Medulla oblongata (tissue), 1 donor: ENCODE data around the gene PHYKPL.

Experiments
- DNase-seq: peaks from one replicate; pipeline ENCODE4 v3.0.0-alpha.2; 2015; ENCODE audit errors: extremely low spot score

PHYKPL gene

DNA sequence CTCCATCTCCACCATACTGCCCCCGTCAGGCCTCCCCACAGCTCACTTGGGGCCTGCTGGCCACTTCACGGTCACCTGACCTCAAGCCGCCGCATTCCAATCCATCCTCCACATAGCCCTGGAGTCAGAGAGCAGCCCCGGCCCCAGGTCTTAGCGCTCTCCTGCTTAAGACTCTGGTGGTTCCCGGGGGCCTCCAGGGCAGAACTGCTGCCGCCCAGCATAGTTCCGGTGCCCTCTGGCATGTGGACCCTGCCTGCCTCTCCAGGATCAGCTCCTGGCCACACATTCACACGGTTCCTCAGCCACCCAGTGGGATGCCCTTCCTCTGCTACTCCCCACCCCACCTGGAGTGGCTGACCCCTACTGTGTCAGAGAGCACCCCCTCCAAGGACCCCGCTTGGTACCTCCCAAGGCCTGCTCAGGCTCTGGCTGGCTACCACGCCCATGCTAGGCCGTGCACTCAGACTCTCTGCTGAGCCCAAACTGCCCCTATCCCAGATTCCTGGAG lies 8.7 kb downstream of the PHYKPL start:
- DNase-seq: no peak

DNA sequence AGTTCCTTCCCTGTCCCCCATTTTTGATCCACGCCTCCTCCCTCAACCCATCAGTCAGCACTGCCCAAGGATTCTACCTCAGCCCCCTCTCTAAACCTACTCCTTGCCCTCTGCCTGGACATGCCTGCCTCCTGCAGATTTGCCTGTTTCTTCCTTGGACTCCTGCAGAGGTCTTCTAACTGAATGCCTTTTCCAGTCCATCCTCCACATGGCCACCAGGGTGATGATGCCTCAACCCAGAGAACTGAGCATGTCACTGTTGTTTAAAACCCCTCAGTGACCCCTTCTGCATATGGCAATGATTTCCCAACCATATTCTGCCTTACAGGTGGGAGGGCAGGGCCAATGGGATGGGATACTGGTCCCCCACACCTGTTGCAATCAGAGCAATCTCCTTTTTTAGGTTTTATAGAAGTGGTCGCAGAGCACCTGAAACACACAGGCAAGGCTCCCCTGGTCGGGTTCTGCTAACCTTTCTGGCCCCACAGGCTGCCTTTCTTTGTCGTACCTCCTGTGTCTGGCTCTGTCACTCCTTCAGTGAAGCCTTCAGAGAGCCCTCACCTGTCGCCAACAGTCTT lies 9.3 kb downstream of the PHYKPL start:
- no peak for DNase-seq

DNA sequence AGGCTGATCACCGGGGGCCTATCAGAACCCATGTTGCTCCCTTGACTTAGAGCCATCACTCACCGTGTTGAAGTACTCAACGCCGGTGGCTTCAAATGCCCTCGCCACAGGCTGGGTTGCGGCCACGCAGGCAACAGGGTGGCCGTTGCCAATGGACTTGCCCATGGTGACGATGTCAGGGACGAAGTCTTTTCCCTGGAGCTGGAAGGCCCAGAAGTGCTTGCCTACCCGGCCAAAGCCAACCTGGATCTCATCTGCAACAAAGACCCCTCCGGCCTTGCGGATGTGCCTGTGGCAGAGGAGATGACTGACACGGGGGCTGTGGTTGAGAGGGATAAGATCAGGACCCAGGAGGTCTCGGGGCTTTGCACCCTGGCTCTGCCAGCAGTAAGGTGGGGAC lies 10.3 kb downstream of the PHYKPL start:
- DNase-seq: no peak

DNA sequence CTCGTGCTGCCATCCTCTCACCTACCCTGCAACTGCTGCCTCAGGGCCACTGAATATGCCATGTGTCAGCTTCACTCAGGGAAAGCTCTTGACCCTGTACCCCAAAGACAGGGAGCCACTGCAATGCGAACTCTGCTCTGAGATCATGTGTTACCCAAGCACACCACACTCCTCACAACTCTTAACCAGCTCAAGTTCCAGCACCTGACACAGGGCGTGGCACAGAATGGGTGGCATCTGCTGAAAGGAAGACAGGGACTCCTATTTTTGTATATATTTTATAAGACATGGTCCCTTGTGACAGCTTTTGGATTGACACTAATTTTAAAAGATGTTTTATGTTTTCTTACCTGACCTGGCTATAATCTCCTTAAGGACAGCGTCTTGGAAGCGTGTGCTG lies 10.7 kb downstream of the PHYKPL start:
- DNase-seq: no peak

DNA sequence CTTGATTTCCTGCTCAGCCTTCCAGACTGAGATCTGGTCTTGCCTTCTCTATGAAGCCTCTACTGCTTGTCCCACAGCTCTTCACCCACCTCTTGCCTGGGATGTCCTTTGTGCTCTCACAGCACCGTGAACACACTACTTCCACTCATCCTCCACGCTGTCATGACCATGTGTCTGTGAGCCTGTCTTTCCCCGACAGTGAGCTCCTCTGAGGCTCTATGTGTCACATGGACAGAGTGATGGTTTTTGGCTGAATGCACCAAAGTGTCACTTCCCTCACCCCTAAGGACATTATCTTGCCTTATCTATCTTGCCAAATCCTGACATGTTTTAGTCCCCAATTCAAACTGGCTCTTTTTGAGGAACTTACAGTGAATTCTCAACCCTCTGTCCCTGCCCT lies 11.3 kb downstream of the PHYKPL start:
- no peak for DNase-seq

DNA sequence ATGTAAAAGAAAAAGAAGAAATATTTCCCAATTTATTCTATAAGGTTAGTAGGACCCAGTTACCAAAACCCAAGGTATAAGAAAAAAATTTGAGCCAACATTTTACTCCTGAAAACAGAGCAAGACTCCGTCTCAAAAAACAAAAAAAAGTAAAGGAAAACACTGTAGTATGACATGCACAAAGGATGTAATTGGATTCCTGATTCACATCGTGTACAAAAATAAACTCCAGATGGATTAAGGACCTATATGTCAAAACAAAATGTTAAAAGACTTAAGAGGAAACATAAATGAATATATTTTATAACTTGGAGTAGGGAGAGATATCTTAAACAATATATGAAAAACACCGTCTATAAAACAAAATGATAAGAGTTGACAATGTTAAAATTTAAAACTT lies 13.8 kb downstream of the PHYKPL start:
- DNase-seq: no peak

DNA sequence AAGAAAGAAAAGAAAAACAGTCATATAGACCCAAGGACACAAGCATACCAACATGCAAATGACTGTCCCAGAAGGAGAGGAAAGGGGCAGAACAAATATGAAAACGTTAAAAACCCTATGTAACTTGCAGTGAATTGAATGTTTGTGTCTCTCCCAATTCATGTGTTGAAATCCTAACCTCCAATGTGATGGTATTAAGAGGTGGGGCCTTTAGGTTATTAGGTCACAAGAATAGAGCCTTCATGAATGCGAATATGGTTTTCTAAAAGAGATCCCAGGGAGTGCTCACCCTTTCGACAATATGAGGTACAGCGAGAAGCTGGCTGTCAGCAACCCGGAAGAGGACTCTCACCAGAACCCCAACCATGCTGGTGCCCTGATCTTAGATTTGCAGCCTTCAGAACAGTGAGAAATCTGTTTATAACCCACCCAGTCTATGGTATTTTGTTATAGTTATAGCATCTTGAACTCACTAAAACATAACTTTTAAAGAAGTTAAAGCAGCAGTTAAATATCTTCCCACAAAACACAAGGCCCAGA lies 14.3 kb downstream of the PHYKPL start:
- DNase-seq: no peak

DNA sequence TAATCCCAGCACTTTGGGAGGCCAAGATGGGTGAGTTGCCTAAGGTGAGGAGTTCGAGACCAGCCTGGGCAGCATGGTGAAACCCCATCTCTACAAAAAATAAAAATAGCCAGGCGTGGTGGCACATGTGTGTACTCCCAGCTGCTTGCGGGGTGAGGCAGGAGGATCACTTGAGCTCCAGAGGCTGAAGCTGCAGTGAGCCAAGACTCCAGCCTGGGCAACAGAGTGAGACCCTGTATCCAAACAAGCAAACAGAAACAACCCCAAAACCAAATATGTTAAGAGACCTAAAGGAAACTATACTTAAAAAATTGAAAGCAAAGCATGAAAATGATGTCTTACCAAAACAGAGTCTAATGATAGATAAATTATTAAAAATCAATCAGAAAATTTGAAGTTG lies 15.8 kb downstream of the PHYKPL start:
- no peak for DNase-seq

DNA sequence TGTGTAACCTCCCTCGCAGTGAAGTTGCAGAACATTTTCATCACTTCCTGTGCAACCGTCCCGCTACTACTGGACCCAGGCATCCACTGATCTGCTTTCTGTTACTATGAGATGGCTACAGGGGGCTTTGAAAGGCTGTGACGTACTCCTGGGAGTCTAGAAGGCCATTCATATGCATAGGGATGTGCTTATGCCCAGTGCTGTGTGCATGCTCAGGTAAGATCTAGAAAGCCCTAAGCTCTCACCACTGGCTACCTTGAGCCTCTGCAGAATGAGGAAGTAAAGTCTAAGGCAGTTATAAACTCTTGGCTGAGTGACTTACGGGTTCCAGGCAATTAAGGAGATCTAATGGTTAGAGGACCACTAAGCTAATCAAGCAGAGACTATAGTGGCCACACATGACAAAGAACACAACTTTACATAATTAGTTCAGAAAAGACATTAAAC lies 16.5 kb downstream of the PHYKPL start:
- no peak for DNase-seq

DNA sequence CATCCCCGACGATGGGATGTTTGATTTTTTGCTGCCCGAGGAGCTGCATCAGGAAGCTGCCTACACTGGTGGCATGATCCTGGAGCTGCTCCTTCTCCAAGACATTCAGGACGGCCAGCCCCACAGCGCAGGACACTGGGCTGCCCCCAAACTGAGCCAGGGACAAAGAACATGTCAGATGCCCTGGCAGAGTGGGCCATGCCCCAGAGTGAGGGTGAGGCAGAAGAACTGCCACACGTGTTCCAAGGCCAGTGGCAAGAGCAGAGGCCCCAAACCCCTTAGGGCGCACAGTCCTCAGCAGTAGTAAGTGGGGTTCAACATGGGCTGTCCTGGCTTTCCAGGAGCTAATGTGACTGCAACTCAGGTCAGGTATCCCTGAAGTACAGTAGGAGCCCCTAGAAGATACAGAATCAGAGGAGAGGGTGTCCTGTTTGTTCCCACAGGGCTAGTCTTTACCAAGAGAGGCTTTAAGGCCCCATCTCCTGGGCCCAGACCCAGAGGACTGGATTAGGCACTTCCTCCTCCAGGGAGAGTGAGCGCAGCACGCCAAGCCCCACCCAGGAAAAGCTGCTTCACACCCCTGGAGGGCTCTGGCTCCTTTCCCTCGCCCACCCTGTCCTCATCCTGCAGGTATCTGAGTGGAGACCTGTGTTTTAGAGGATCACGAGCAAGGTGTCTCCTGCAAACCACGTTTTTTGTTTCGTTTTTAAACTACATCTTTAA lies 17.2 kb downstream of the PHYKPL start:
- no peak for DNase-seq

DNA sequence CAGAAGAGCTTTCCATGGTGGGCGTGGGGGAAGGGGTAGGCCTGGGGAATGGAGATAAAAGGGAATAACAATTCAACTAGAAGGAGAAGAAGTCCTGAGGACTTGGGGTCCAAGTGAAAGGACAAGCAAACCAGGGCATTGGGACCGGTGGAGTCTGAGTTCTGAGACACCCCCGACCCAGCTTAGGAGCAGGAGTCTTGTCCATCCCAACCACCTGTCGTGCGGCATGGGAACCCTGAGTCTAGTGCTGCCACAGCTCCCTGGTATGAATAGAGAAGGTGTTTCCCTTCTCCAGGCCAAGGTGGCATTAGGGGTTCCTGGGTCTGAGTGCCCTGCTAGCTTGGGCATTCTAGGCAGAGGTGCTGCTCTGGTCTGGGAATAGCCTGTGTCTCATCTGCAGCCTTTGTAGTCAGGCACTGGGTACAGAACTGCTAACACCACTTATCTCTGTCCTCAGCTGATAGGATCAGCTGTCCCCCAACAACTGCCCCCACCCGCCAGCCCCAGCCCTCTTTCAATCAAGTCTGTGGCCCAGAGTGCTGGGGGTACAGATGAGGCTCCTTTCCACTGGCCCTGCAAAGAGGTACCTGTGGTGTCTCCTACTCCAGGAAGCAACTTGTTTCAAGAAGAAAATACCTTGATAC lies 18.3 kb downstream of the PHYKPL start:
- DNase-seq: no peak

DNA sequence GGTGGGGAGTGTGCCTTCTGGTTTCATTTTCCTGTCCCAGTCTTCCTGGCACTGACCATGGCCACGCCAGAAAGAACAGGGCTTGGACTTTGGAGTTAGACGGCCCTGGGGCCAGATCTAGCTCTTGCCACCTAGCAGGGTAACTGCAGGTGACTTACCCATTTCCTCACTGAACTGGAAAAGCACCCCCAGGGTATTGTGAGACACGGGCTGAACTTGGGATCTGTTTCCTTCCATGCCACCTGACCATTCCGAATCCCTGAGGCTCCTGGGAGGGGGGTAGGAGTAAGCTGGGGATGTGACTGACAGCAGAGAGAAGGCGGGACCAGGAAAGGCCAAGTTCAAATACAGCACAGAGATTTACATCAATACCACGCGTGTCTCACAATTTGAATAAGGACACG lies 18.9 kb downstream of the PHYKPL start:
- DNase-seq: no peak

DNA sequence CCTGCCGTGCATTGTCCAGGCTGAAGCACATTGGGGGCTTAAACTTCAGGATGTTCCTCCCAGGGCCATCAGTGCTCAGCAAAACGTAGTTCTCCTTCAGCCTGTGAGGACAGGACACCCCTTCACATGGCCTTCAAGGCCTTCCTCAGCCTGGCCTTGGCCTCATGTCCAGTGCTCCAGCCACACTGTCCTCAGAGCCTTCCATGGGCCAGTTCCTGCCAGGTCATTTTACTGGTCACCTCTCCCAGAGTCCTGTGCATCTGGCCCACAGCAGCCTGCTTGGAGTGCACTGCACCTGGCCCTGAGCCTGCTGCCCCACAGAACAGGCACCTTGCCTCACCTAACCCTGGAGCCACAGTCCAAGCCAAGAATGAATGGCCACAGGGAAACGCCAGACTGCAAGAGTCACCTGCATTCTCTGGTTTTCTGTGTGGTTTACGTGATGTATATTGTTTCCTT lies 19.6 kb downstream of the PHYKPL start:
- no peak for DNase-seq

DNA sequence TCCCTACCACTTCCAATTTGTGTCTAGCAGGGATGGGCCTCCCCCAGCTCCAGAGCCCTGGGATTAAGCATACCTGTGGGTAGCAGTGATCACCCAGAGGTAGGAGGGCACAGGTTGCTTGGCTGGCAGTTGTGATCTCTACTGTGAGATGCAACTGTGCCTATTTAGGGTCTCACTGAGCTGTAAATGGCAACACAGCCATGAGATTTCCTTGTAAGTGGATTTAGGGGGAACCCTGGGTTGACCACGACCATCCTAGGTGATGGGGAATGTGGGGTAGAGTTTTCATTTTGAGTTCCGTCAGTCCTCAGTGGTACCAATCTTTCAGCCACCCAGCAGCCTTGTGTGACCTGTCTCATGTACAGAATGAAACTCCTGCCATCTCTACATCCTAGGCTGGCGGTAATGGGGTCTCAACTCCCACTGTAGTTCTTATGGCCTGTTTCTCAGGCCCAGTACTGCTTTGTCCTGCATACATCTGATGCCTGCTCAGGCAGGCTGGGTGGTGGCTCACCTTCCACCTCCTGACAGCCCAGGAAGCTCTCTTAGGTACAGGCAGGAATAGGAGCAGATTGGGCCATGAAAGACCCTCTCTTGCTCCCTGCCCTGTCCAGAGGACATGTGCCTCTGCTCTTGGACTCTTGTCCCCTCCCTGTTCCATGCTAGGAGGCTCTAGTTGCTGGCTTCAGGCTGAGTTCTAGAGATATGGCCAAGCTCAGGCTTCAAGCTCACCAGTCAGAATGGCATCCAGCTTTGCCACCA lies 20.2 kb downstream of the PHYKPL start:
- no peak for DNase-seq

DNA sequence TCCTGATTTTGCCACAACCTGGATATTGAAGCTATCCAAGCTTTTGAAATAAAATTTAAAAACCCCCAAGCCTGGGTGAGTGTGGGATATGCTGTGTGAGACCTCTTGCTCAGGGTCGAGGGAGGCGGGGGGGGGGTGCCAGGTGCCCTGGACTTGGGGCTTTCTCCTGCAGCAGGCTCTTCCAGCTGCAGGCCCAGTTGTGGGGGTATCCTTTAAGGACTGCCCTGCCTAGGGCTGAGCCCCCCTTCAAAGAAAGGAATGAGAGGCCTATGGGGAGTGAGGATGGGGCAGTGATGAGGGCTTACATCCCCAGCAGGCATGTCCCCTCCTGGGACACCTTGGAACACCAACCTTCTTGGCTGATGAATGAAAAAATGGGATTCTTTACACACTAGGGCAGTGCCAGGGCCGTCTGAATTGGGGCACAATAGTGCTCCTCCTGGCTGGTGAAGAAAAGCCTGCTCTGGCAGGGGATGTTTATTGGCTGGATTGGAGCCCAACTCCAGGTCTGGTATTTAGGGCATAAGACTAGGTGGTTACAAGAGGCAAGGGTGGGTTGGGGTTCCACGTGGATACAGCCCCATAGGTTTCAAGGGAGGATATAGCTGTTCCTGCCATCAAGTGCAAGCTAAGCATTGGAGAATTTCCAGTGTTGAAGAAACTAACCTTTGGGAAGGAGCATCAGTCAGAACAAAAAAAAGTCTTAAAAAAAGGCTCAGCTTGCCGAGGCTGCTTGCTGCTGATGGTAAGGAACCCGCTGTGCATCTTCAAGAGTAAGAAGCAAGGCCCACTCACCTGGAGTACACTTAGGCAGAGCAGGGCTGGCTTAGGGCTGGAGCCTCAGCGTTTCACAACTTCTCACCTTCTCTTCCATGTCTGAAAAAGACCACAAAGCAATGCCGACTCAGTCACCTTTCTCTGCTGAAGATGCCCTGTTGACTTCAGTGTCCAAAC lies 21.2 kb downstream of the PHYKPL start:
- DNase-seq: no peak

DNA sequence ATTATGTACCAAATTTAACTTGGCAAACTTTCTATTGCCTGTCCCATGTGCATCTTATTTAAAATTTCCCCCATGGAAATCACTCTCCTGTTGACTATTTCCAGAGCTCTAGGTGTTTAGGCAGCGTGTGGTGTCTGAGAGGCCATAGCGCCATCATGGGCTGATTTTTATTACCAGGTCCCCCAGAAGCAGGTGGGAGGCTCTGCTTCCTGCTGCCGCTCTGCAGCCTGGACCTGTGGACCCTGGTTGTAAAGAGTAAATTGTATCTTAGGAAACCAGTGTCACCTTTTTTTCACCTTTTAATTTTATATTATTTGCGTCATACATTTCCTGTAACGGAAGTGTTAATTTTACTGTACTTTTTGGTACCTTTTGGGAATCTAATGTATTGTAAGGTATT lies 21.9 kb downstream of the PHYKPL start:
- DNase-seq: no peak

DNA sequence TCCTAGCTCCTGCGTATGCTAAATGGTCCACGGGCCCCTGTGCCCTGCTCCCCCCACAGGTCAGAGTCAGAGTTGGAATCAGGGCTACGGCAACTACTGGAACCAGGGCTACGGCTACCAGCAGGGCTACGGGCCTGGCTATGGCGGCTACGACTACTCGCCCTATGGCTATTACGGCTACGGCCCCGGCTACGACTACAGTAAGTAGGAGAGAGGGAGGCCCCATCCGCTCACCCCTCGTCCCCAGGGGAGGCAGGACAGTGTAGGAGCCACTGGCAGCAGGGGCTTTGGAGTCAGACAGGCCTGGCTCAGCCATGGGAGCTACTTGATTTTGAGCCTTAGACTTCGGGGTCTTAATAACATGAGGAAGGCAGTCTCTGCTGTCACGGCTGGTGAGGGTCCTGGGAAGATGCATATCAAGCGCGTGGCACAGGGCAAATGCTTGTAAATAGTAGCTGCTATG lies 22.5 kb downstream of the PHYKPL start:
- no peak for DNase-seq

DNA sequence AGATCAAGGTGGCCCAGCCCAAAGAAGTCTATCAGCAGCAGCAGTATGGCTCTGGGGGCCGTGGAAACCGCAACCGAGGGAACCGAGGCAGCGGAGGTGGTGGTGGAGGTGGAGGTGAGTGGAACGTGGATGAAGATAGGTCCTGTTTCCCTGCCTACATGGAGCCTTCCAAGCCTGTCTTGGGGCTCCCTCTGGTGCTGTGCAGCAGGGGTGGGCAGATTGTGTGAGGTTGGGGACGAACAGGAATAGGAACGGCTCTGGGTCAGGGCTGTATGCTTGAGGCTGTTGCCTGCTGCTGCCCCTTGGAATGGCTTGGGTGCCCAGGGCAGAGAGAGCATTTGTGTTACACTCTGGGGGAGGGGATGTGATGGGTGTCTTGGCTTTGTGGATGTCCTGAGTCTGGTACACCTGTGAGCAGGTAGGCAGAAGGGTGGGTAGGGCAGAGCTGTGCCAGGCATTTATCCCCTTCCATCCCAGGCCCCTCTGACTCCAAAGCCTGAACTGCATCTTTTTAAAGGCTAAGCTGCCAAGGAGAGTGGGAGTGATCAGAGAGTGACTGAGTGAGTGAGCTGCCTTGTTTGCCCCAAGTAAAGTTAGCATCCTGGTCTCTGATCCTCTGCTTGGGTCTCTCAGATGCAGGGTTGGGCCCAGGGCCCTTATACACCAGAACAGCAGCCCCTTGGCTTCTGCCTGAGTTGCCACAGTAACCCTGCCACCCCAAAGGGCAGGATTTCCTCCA lies 23.1 kb downstream of the PHYKPL start:
- DNase-seq: no peak

DNA sequence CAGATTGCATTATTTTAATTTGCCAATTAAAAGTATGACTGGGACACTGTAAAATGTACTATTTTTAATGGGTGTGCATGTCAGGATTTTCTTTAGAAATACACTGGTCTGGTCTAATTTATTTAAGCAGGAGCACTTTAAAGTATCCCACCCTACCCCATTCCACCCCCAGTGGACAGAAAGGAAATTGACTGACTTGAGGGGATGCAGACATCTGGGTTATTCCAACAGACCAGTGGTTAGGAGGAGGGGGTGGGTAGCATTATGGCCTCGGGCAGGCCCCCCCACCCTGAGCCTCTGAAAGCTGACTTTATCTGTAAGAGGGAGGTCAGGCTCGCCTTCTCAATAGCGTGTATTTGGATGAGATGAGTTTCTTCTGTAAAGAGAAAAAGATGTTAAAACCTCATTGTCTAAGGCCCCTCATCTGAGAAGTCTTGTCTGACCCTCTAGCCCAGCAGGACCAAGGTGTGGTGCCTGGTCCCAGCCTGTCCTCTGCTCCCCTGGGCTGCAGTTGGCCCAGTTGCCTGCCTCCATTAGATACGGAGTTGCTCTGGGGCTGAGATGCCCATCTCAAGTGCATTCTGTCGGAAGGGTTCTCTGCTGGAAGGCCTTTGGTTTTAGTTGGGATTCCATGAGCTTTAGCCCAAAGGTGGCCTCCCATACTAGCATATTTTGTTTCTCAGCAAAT lies 23.9 kb downstream of the PHYKPL start:
- DNase-seq: no peak
